Right ventricle myocardium superior (tissue), 1 donor: Measurements from ENCODE around the gene INAVA. TPM values are rescaled to one million over a fixed set of nuclear protein-coding genes. Genes with fewer than 3 reads are reported as not detected.

Experiments used
- ATAC-seq: fragments of 200-7000 bp; cut with Tn5 transposase; one replicate; pipeline ENCODE4 v1.9.1; 2020; ENCODE audit warnings: mild to moderate bottlenecking; ENCODE audit not compliant: poor library complexity
- DNase-seq: peaks from one replicate; pipeline ENCODE4 v3.0.0-alpha.2; 2020
- intact Hi-C: fragments of 100-400 bp; cut with DNase I; formaldehyde crosslinking; loops from one replicate; pipeline ENCODE4 v1.11.2; 2022
- total RNA-seq: library from RNA; stranded (reverse); fragmentation: NEBNext Ultra II Directional; extraction: Animal tissue kit (Norgen Biotek cat#: 25700); gene quantifications from one replicate; pipeline ENCODE4 v1.2.1, GENCODE V29; 2021
- donor health status: DM: no; HTN: yes; CAD: no; lungs with severe emphysema.

Gene INAVA
- total RNA-seq, 1 donor from 2014 or later, result not detected

DNA sequence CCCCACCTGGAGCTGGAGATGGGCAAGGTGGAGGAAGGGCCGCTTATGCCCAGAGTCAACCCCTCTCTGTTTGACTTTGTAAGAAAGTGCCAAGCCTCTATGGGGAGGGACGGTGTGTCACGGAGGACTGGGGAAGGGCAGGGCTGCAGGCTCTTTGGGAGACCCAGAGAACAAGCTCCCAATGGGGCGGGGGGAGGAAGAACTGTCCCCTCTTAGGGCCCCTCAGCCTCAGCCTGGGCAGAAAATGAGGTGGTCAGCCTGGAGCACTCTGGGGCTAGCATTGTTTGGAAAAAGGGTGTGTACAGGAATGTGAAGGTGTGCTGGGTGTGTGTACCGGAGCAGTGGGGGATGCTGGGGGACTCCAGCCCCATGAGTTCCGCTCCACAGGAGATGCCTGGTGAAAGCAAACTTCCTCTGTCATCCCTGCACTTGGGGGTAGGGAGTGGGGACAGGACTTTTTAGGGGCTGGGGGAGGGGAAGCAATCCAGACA is 1.2 kb upstream of the INAVA start:
- intact Hi-C loops, result no loop called here
- ATAC-seq, result no peak
- no peak for DNase-seq

DNA sequence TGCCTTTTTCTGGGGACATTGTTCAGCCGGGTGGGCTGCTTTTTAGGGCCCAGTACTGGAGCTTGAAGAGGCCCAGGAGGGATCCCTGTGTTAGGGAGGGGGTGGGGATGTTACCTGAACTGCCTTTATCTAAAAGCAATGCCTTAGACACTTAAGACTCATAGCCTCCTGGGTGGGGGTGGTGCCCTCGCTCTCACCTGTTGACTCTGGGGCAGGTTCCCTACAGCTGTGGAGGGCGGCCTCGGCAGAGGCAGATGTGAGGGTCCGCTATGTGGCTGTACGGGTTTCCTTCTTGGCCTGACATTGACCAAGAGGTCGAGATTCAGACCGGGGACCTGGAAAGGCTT is 716 bp downstream of the INAVA start:
- intact Hi-C loops, result no loop called here
- ATAC-seq, result no peak

GRCh38 chr1:200895801-200896530 is 1.3 kb downstream of the INAVA start:
- intact Hi-C loops, result no loop called here
- no peak for DNase-seq
- no peak for ATAC-seq

More for the DNA sequence above, 716 bp downstream of the INAVA start:
- DNase-seq, result no peak

GRCh38 chr1:200896531-200897196 is 2.0 kb downstream of the INAVA start:
- intact Hi-C loops, result no loop called here
- DNase-seq (no peak), ATAC-seq (peak; percentile 27)

GRCh38 chr1:200897259-200897658 is 2.6 kb downstream of the INAVA start:
- intact Hi-C loops, result no loop called here
- no peak for ATAC-seq

GRCh38 chr1:200899015-200899386 is 4.3 kb downstream of the INAVA start:
- no peak for DNase-seq
- intact Hi-C loops, result no loop called here
- ATAC-seq, result no peak

More at GRCh38 chr1:200897259-200897658, 2.6 kb downstream of the INAVA start:
- DNase-seq, result no peak

DNA sequence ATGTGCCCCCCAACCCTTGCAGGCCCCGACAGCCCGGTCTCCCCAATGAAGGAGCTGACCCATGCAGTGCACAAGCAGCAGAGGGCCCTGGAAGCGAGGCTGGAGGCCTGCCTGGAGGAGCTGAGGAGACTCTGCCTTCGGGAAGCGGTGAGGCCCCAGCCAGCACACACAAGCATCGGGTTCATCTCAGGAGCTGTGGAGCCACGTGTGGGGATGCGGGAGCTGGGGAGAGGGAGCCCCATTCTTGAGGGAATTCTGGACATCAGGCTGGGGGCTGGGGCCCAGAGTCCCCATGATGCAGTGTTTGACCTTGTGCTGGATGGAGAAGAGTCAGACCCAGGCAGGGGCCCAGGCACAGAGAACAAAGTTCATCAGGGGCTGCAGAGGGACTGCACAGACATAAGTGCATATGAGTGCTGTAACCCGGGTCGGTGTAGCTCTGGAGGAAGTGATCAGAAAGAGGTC is 4.8 kb downstream of the INAVA start:
- no peak for ATAC-seq
- no peak for DNase-seq
- intact Hi-C loops, result no loop called here

- intact Hi-C loops, result no loop called here
- no peak for DNase-seq
- ATAC-seq, result no peak
Observed at GRCh38 chr1:200899954-200900867, 5.5 kb downstream of the INAVA start.

GRCh38 chr1:200900877-200901276 is 6.2 kb downstream of the INAVA start:
- intact Hi-C loops, result no loop called here
- DNase-seq (no peak), ATAC-seq (no peak)

DNA sequence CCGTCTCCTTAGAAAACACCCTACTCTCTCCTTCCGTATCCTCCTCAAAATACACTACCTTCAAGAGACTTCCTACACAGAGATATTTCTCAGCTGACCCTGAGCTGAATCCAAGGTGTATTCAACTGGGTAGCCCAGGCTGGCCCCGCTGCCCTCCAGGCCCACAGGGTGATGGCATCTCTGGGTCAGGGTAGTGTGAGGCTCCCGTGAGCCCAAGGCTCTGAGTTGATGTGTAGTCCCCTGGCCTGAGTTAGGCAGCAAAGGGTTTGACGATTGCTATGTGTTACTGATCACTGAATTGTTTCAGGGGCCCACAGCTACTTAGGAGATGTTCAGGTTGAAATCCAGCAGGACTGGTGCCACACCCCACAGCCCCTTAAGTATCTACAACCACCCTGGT is 6.7 kb downstream of the INAVA start:
- intact Hi-C loops, result no loop called here
- no peak for DNase-seq
- ATAC-seq, result no peak

DNA sequence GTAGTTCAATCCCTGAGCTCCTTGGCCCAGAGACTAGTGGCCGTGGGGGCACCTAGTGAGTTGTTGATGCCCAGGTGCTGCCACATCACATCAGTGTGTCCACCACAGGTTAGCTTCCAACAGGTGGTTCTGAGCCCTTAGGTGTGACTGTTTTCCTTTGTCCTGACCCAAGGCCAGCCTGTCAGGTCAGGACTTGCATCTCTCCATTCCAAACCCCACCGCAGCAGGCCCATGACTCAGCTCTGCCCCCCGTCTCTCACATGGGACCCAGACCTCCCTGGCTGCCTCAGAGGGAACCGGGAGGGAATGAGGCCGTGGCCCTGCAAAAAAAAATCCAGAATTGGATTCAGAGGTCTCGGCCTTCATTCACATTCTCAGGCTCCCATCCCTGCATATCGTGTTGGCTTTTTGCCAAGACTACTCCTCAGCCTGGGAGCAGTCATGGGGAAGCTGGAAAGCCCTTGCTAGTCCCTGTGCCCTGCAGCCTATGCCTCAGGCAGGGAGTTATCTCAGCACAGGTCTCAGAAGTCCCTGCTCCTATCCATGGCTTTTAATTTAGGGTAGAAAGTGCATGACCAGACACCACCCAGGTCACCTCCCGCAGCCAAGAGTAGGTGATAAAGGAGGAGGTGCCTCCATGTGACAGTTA is 7.2 kb downstream of the INAVA start:
- ATAC-seq (no peak), DNase-seq (no peak)
- intact Hi-C loops, result no loop called here

GRCh38 chr1:200903793-200904192 is 9.1 kb downstream of the INAVA start:
- ATAC-seq, result no peak
- DNase-seq, result no peak
- intact Hi-C loops, result no loop called here

GRCh38 chr1:200904772-200905171 is 10.1 kb downstream of the INAVA start:
- no peak for DNase-seq
- no peak for ATAC-seq
- intact Hi-C loops, result no loop called here

- intact Hi-C loops, result no loop called here
- no peak for ATAC-seq
Observed at GRCh38 chr1:200905411-200906052, 10.8 kb downstream of the INAVA start.

GRCh38 chr1:200906491-200906890 is 11.8 kb downstream of the INAVA start:
- no peak for ATAC-seq
- DNase-seq, result no peak
- intact Hi-C loops, result no loop called here

More at GRCh38 chr1:200905411-200906052, 10.8 kb downstream of the INAVA start:
- no peak for DNase-seq

GRCh38 chr1:200907611-200908097 is 13.0 kb downstream of the INAVA start:
- no peak for DNase-seq
- no peak for ATAC-seq
- intact Hi-C loops, result no loop called here

- no peak for DNase-seq
- ATAC-seq, result no peak
- intact Hi-C loops, result no loop called here
Observed at GRCh38 chr1:200908191-200908868, 13.6 kb downstream of the INAVA start.

DNA sequence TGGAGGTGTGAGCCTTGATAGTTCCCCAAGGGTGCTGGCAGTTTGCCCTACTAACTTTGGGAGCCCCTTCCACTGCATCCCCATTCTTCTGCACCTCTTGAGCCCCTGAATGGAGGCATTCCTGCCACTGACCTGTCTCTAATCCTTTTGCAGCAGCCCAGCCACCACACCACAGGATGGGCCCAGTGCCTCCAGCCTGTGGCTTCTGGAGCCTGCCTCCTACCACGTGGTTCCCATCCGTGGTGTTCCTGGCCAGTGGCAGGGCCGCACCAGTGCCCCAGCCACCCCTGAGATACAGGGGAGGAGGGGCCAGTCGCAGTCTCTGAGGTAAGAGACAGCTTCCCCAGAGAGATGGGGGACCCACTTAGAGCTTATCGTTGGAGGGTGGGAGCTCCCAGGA is 14.4 kb downstream of the INAVA start:
- no peak for ATAC-seq
- DNase-seq, result no peak
- intact Hi-C loops, result no loop called here
